Neuronal stem cell (in vitro differentiated cells): Measurements from ENCODE around the gene FASTKD1.
"Not testable (repeated sequence)": the region's sequence is repeated elsewhere in the genome, so short reads cannot be mapped to it uniquely, and the experiment has no call there.

Source experiments
- DNase-seq: peaks from one replicate; pipeline ENCODE4 v3.0.0-alpha.2; 2013; ENCODE audit warnings: low spot score
- H2AFZ ChIP-seq: one replicate; pipeline ENCODE4 v1.6.1; 2013; ENCODE audit warnings: mild to moderate bottlenecking, low read length, inconsistent platforms
- H2AK5ac ChIP-seq: 2 replicates; pipeline ENCODE4 v1.6.1; 2013; ENCODE audit warnings: low read depth, mild to moderate bottlenecking, inconsistent platforms, low read length, moderate library complexity, mixed read lengths
- H2BK120ac ChIP-seq: 2 replicates; pipeline ENCODE4 v1.6.1; 2013; ENCODE audit warnings: low read depth, mild to moderate bottlenecking, inconsistent platforms, low read length, moderate library complexity, mixed read lengths
- H2BK12ac ChIP-seq: one replicate; pipeline ENCODE4 v1.6.1; 2013; ENCODE audit warnings: low read length, inconsistent platforms
- H2BK15ac ChIP-seq: 2 replicates; pipeline ENCODE4 v1.6.1; 2013; ENCODE audit warnings: mild to moderate bottlenecking, low read length, inconsistent platforms, mixed read lengths
- H2BK5ac ChIP-seq: one replicate; pipeline ENCODE4 v1.6.1; 2013; ENCODE audit warnings: inconsistent platforms, mild to moderate bottlenecking, low read length, moderate library complexity
- H3K14ac ChIP-seq: one replicate; pipeline ENCODE4 v1.6.1; 2013; ENCODE audit warnings: low read length, inconsistent platforms
- H3K18ac ChIP-seq: 2 replicates; pipeline ENCODE4 v1.6.1; 2013; ENCODE audit warnings: low read length, inconsistent platforms
- H3K23ac ChIP-seq: 2 replicates; pipeline ENCODE4 v1.6.1; 2013; ENCODE audit warnings: low read depth, mild to moderate bottlenecking, mixed read lengths, low read length, inconsistent platforms; ENCODE audit not compliant: poor library complexity
- H3K27ac ChIP-seq: replicated peaks from 3 replicates; pipeline ENCODE4 v1.5.1; 2013; ENCODE audit warnings: low read length, inconsistent platforms
- H3K27me3 ChIP-seq, 3 experiments: 2 replicates each; pipeline ENCODE4 v1.6.1; 2013; ENCODE audit warnings: low read length in 3 of 3, mild to moderate bottlenecking in 2 of 3, inconsistent platforms in 1 of 3, low read depth in 1 of 3, mixed read lengths in 1 of 3, moderate library complexity in 1 of 3; ENCODE audit not compliant: control insufficient read depth in 3 of 3, insufficient read depth in 3 of 3
- H3K36me3 ChIP-seq, 2 donors: replicated peaks in 1 of 2; 2 replicates each; pipeline ENCODE4 v1.6.1; 2013; ENCODE audit warnings: low read length in 2 of 2; ENCODE audit not compliant: control insufficient read depth in 2 of 2, insufficient read depth in 2 of 2
- H3K4ac ChIP-seq: 2 replicates; pipeline ENCODE4 v1.6.1; 2013; ENCODE audit warnings: inconsistent platforms, mild to moderate bottlenecking, low read length, moderate library complexity
- H3K4me1 ChIP-seq, 2 donors: 1 replicate in 1 of 2; 2 replicates in 1 of 2; pipeline ENCODE4 v1.6.1; 2013; ENCODE audit warnings: low read length in 2 of 2, low read depth in 1 of 2; ENCODE audit not compliant: control insufficient read depth in 2 of 2, insufficient read depth in 1 of 2
- H3K4me2 ChIP-seq: one replicate; pipeline ENCODE4 v1.6.1; 2013; ENCODE audit warnings: mild to moderate bottlenecking, low read length, inconsistent platforms; ENCODE audit not compliant: insufficient read depth, poor library complexity, severe bottlenecking
- H3K4me3 ChIP-seq, 2 donors: 2 replicates each; pipeline ENCODE4 v1.5.1; 2013; ENCODE audit warnings: low read length in 2 of 2, mild to moderate bottlenecking in 2 of 2, inconsistent platforms in 1 of 2, moderate library complexity in 1 of 2
- H3K79me1 ChIP-seq: one replicate; pipeline ENCODE4 v1.6.1; 2013; ENCODE audit warnings: low read depth, mild to moderate bottlenecking, inconsistent platforms, low read length, moderate library complexity
- H3K9ac ChIP-seq: one replicate; pipeline ENCODE4 v1.6.1; 2013; ENCODE audit warnings: mild to moderate bottlenecking, low read depth, low read length, inconsistent platforms; ENCODE audit not compliant: poor library complexity
- H3K9me3 ChIP-seq, 2 donors: replicated peaks in 1 of 2; 2 replicates each; pipeline versions ENCODE3 to v1.6.1; 2013; ENCODE audit warnings: low read length in 2 of 2, mild to moderate bottlenecking in 2 of 2, inconsistent platforms in 1 of 2, low read depth in 1 of 2, mixed read lengths in 1 of 2, moderate library complexity in 1 of 2; ENCODE audit not compliant: control insufficient read depth in 2 of 2, insufficient read depth in 1 of 2
- H4K8ac ChIP-seq: one replicate; pipeline ENCODE4 v1.6.1; 2013; ENCODE audit warnings: low read depth, mild to moderate bottlenecking, inconsistent platforms, low read length, moderate library complexity
- H4K91ac ChIP-seq: one replicate; pipeline ENCODE4 v1.6.1; 2013; ENCODE audit warnings: low read length, low read depth, mild to moderate bottlenecking, inconsistent platforms; ENCODE audit not compliant: poor library complexity
- WGBS, 2 donors: extraction: QIAGEN DNeasy Blood & Tissue Kit; methylation state at CpG; one replicate each; pipeline ENCODE4 v1.1.7; 2013; ENCODE audit warnings: missing lambda C conversion rate in 2 of 2, mixed read lengths in 1 of 2; ENCODE audit not compliant: insufficient read length in 2 of 2, insufficient replicate concordance in 1 of 2; ENCODE audit errors: extremely low coverage in 2 of 2; 5-methylcytosine and 5-hydroxymethylcytosine counted together

Gene FASTKD1

DNA sequence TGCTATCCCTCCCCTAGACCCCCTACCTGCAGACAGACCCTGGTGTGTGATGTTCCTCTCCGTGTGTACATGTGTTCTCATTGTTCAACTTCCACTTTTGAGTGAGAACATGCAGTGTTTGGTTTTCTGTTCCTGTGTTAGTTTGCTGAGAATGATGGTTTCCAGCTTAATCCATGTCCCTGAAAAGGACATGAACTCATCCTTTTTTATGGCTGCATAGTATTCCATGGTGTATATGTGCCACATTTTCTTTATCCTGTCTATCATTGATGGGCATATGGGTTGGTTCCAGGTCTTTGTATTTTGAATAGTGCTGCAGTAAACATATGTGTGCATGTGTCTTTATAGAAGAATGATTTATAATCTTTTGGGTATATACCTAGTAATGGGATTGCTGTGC lies 42.3 kb upstream of the FASTKD1 start:
- not testable (repeated sequence) for H3K4me2 ChIP-seq, H3K4me3 ChIP-seq, H3K4me1 ChIP-seq, H3K23ac ChIP-seq, H2AK5ac ChIP-seq, DNase-seq, H4K8ac ChIP-seq, H2BK15ac ChIP-seq, H2BK12ac ChIP-seq, H3K27me3 ChIP-seq, H2BK120ac ChIP-seq, H3K79me1 ChIP-seq, H3K14ac ChIP-seq, H2AFZ ChIP-seq, H3K4ac ChIP-seq, H3K27ac ChIP-seq, H3K9ac ChIP-seq, H3K18ac ChIP-seq, H4K91ac ChIP-seq, H2BK5ac ChIP-seq
- peaks cover 12 to 88% of the 10 kb centered on the region in 2 donors for H3K36me3 ChIP-seq
- WGBS, 2 donors = no CpG with 5 or more reads among the region's 1 CpG
- peaks cover 0 to 36% of the 10 kb centered on the region in 2 donors for H3K9me3 ChIP-seq

DNA sequence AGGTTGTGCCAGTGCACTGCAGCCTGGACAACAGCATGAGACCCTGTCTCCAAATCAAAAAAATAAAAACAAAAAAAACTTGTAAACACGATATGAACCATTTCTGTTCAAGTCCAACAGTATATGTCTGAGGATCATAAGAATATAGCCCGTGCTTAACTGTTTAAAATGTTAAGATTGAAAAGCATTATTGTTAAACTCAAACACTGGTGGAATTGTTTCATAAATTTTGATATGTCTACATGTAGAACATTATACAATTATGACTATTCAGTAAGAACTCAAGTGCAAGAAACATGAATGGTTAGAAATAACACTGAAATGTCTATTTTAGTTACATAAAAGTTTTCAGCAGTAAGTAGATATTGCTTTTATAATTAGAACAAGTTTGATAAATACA lies 40.2 kb upstream of the FASTKD1 start:
- no peak overlapping the region for H3K4me3 ChIP-seq
- no peaks in the 10 kb centered on the region for H3K27me3 ChIP-seq
- H3K27ac ChIP-seq = no peak overlapping the region
- peaks cover 12 to 90% of the 10 kb centered on the region in 2 donors for H3K36me3 ChIP-seq
- no peak overlapping the region for H2AFZ ChIP-seq
- H3K23ac ChIP-seq = no peak overlapping the region
- peaks cover 0 to 36% of the 10 kb centered on the region in 2 donors for H3K9me3 ChIP-seq
- H3K9ac ChIP-seq = no peak overlapping the region
- no peak overlapping the region for H2BK120ac ChIP-seq
- no peak overlapping the region for H3K4me2 ChIP-seq
- H2BK12ac ChIP-seq = no peak overlapping the region
- no peak overlapping the region for H3K18ac ChIP-seq
- no peak overlapping the region for H4K8ac ChIP-seq
- H3K14ac ChIP-seq = no peak overlapping the region
- H3K79me1 ChIP-seq = no peaks in the 10 kb centered on the region
- no peak overlapping the region for H3K4ac ChIP-seq
- H2AK5ac ChIP-seq = no peak overlapping the region
- H2BK5ac ChIP-seq = no peak overlapping the region
- no peaks in the 10 kb centered on the region for H3K4me1 ChIP-seq
- DNase-seq = no peak
- no peak overlapping the region for H2BK15ac ChIP-seq
- H4K91ac ChIP-seq = no peak overlapping the region
- WGBS, 2 donors = no CpG with 5 or more reads among the region's 2 CpGs

DNA sequence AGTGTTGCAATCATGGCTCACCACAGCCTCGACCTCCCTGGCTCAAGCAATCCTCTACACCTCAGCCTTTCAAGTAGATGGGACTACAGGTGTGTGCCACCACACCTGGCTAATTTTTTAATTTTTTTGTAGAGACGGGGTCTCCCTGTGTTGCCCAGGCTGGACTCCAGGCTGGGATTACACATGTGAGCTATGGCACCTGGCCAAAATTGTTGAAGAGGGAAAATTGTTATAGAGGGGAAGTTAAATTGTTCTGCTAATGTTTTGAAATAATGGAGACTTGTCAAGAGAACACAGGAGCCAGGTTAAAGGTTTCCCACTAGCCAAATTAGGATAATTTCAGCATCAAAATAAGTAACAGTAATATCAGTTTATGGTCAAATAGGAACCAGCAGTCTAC lies 35.6 kb upstream of the FASTKD1 start:
- H3K36me3 ChIP-seq = peaks cover 7 to 100% of the 10 kb centered on the region in 2 donors
- H3K9me3 ChIP-seq = peaks cover 0 to 10% of the 10 kb centered on the region in 2 donors

DNA sequence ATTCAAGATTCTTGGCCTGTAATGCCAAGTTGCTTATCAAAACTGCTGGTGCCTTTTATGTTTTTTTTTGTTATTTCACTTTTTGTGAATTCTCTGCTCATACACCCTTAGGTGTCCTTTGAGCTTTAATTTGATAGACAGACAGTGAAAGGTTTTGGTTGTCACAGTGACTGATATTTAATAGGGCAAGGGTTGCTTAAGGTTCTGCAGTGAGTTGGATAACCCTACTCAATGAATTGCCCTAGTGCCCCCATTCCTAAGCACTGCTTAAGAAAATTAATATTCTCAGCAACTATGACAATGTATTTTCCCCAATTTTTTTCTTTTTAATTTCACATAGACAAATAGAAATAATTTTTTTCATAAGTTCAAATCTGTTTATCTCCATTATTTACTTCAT lies 25.9 kb upstream of the FASTKD1 start:
- H4K91ac ChIP-seq = no peak overlapping the region
- H3K27me3 ChIP-seq = no peaks in the 10 kb centered on the region
- H3K23ac ChIP-seq = no peak overlapping the region
- no peak overlapping the region for H2AK5ac ChIP-seq
- H2BK5ac ChIP-seq = no peak overlapping the region
- no peak overlapping the region for H2BK15ac ChIP-seq
- no peak overlapping the region for H3K9ac ChIP-seq
- no peak overlapping the region for H2BK12ac ChIP-seq
- H4K8ac ChIP-seq = no peak overlapping the region
- no peak overlapping the region for H2BK120ac ChIP-seq
- no peaks in the 10 kb centered on the region for H3K9me3 ChIP-seq
- no peak overlapping the region for H3K18ac ChIP-seq
- no peak overlapping the region for H2AFZ ChIP-seq
- no peak overlapping the region for H3K4me3 ChIP-seq
- no peak for DNase-seq
- H3K79me1 ChIP-seq = peaks cover 2% of the 10 kb centered on the region
- H3K4me2 ChIP-seq = no peak overlapping the region
- H3K36me3 ChIP-seq = peaks cover 0 to 30% of the 10 kb centered on the region in 2 donors
- no peak overlapping the region for H3K27ac ChIP-seq
- no peak overlapping the region for H3K14ac ChIP-seq
- no peak overlapping the region for H3K4ac ChIP-seq
- no peaks in the 10 kb centered on the region for H3K4me1 ChIP-seq

More for the DNA sequence above, 35.6 kb upstream of the FASTKD1 start:
- H3K4ac ChIP-seq = no peak overlapping the region
- no peak overlapping the region for H3K9ac ChIP-seq
- no peak overlapping the region for H3K18ac ChIP-seq
- H2BK120ac ChIP-seq = no peak overlapping the region
- no peak overlapping the region for H3K4me2 ChIP-seq
- no CpG with 5 or more reads among the region's 2 CpGs for WGBS, 2 donors
- H4K91ac ChIP-seq = no peak overlapping the region
- no peak overlapping the region for H2BK15ac ChIP-seq
- H2AFZ ChIP-seq = no peak overlapping the region
- no peak overlapping the region for H4K8ac ChIP-seq
- H3K27ac ChIP-seq = no peak overlapping the region
- no peak overlapping the region for H3K14ac ChIP-seq
- DNase-seq = no peak
- no peaks in the 10 kb centered on the region for H3K4me1 ChIP-seq
- H2BK12ac ChIP-seq = no peak overlapping the region
- no peak overlapping the region for H2BK5ac ChIP-seq
- H3K23ac ChIP-seq = no peak overlapping the region
- no peaks in the 10 kb centered on the region for H3K79me1 ChIP-seq
- H3K27me3 ChIP-seq = no peaks in the 10 kb centered on the region
- H2AK5ac ChIP-seq = no peak overlapping the region
- no peak overlapping the region for H3K4me3 ChIP-seq
